Heart right ventricle (tissue), 16 donors: ENCODE results near the gene PLAU. TPM values are rescaled to one million over a fixed set of nuclear protein-coding genes. Genes with fewer than 3 reads are reported as not detected.

Experiments used
- ATAC-seq, 8 donors: fragments of 200-7000 bp; cut with Tn5 transposase; one replicate each; pipeline ENCODE4 v1.9.1; 2020; ENCODE audit warnings: mild to moderate bottlenecking in 8 of 8, moderate library complexity in 8 of 8, moderate number of reproducible peaks in 1 of 8
- DNase-seq, 2 donors: peaks; one replicate each; pipeline ENCODE4 v3.0.0-alpha.2; 2020
- H3K27ac ChIP-seq, 10 donors: fragments of 200-600 bp; sonication (generic) in 2 of 10; one replicate each; pipeline versions ENCODE4 v1.5.0 to v1.8.0; 2020 to 2022; ENCODE audit warnings: mild to moderate bottlenecking in 3 of 10
- H3K27me3 ChIP-seq, 7 donors: fragments of 200-600 bp; one replicate each; pipeline ENCODE4 v1.8.0; 2021 to 2022; ENCODE audit warnings: mild to moderate bottlenecking in 2 of 7
- H3K36me3 ChIP-seq, 9 donors: fragments of 200-600 bp; sonication (generic) in 1 of 9; one replicate each; pipeline versions ENCODE4 v1.5.0 to v1.8.0; 2020 to 2022; ENCODE audit warnings: mild to moderate bottlenecking in 2 of 9
- H3K4me1 ChIP-seq, 9 donors: fragments of 200-600 bp; sonication (generic) in 1 of 9; one replicate each; pipeline versions ENCODE4 v1.5.0 to v1.8.0; 2020 to 2022; ENCODE audit warnings: mild to moderate bottlenecking in 4 of 9
- H3K4me3 ChIP-seq, 10 donors: fragments of 200-600 bp; sonication (generic) in 2 of 10; one replicate each; pipeline versions ENCODE4 v1.5.0 to v1.8.0; 2020 to 2022; ENCODE audit warnings: mild to moderate bottlenecking in 7 of 10, moderate library complexity in 2 of 10
- H3K9me3 ChIP-seq, 11 donors: fragments of 200-600 bp in 10 of 11; sonication (generic) in 2 of 11; one replicate each; pipeline versions ENCODE4 v1.5.0 to v1.8.0; 2013 to 2022; ENCODE audit warnings: mild to moderate bottlenecking in 2 of 11, control low read depth in 1 of 11, moderate library complexity in 1 of 11
- WGBS, 2 donors: extraction: QIAGEN DNeasy Blood & Tissue Kit; methylation state at CpG; one replicate each; pipeline ENCODE4 v1.1.7; 2013; ENCODE audit warnings: inconsistent platforms in 1 of 2; 5-methylcytosine and 5-hydroxymethylcytosine counted together
- intact Hi-C, 10 donors: fragments of 100-400 bp; cut with DNase I; formaldehyde crosslinking; loops; one replicate each; pipeline versions ENCODE4 v1.11.1 to v1.14.2; 2022
- polyA plus RNA-seq, 2 donors: library from polyadenylated mRNA; stranded (reverse); fragments of 200-250 nt; gene quantifications; one replicate each; pipeline ENCODE4 v1.2.3, GENCODE V29; 2013
- total RNA-seq, 10 donors: library from RNA; stranded (reverse); fragmentation: NEBNext Ultra II Directional in 3 of 10; extraction: Animal tissue kit (Norgen Biotek cat#: 25700) in 3 of 10; gene quantifications; one replicate each; pipeline versions ENCODE4 v1.2.1 to v1.2.4, GENCODE V29; 2021 to 2023
- TF ChIP-seq, protein P1 (sequence below), 9 donors: fragments of 200-600 bp; sonication (generic) in 2 of 9; IDR thresholded peaks; one replicate each; pipeline versions ENCODE4 v1.5.0 to v1.8.0; 2021 to 2022; ENCODE audit warnings: antibody characterized with exemption in 9 of 9, mild to moderate bottlenecking in 5 of 9, moderate library complexity in 1 of 9
- donor health status: Arrhythmogenic right ventricular cardiomyopathy.
- donor health status: ischemic (EF 13 %, LVEDD 7.1; RV severe dilation, severe dysfunction).
- donor health status: healthy with polysubstance abuse.
- donor health status: DM: no; HTN: yes; CAD: no.
- donor health status: DM: no; HTN: no; CAD: no.
- donor health status: ischemic (EF 25% LVEDD 6.9; RV normal size, moderate dysfunction).
- donor health status: ischemic (EF 25% LVEDD 5.7; RV mildly dilated, moderate dysfunction).
- donor health status: healthy.
- donor health status: DM: yes; HTN: yes; CAD: no.
- donor health status: Ischemic cardiomyopathy.
- donor health status: ischemic (EF 35%, LVEDD 5.7; RV mildly dilated, moderate dysfunction).
- donor health status: nonischemic (EF 11% LVEDD 7.7; RV severe dilation, severe dysfunction).
- donor health status: DM: yes; HTN: yes; CAD: no.
- donor health status: PGD.
- donor health status: ischemic (EF 29% LVEDD 5.4; RV normal size, mild dysfunction).
- donor health status: nonischemic (EF 23%, LVEDD 6.1; RV moderate dilation, normal function).

The PLAU gene
- total and polyA plus RNA-seq, 12 donors: 4.4 to 44.3 (median 9.1) TPM

DNA sequence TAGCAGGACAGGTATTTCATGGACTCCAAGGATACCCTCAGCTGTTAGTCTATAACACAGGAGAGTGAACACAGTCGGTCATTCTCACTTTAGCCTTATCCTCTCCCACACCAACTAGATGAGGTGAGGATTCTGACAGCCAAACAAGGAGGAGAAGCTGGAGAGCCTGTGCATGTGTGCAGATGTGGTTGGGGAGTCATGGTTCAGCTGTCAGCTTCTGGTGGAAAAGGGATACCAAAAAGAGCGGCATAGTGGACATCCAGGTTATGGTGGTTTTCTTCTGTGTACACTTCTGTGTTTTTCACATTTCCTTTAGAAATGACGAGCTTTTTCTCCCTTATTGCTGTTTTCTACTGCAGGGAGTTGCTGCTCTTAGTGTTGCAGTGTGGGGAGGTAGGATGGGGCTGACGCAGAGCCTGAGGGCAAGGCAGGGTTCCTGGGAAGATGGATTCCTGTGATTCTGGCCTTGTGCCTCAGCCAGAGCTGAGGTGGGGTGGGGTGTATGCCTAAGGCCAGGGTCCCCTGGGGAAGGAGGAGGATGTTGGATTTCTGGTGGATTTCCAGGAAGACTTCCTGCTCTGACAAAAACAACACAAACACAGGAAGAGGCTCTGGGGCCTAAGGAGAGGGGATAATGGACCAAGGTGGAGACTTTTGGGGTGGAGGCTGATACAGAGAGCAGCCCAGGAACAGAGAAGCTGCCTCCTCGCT, 26.6 kb downstream of the PLAU start:
- H3K27me3 ChIP-seq: no peaks in the 10 kb centered on the region
- H3K4me1 ChIP-seq: peaks cover 19 to 66% (median 45%) of the 10 kb centered on the region in 9 donors
- H3K9me3 ChIP-seq: no peaks in the 10 kb centered on the region
- DNase-seq: peak; percentile 39 to 84
- ATAC-seq: peak; percentile 69 to 83 (median 79)
- 56 to 60% methylated on average over 5 of the region's 5 CpGs for whole genome bisulfite sequencing, 2 donors
- intact Hi-C loops: loop anchor here in 2 of 10 donors (2.0 to 5.0 kb wide), 2 partner anchors 27 to 35 kb away; partner anchors contain the start of gene PLAU (in 1 of the 2)
- H3K4me3 ChIP-seq: no peak overlapping the region
- no peaks in the 10 kb centered on the region for H3K36me3 ChIP-seq
- TF ChIP-seq, protein P1, sequence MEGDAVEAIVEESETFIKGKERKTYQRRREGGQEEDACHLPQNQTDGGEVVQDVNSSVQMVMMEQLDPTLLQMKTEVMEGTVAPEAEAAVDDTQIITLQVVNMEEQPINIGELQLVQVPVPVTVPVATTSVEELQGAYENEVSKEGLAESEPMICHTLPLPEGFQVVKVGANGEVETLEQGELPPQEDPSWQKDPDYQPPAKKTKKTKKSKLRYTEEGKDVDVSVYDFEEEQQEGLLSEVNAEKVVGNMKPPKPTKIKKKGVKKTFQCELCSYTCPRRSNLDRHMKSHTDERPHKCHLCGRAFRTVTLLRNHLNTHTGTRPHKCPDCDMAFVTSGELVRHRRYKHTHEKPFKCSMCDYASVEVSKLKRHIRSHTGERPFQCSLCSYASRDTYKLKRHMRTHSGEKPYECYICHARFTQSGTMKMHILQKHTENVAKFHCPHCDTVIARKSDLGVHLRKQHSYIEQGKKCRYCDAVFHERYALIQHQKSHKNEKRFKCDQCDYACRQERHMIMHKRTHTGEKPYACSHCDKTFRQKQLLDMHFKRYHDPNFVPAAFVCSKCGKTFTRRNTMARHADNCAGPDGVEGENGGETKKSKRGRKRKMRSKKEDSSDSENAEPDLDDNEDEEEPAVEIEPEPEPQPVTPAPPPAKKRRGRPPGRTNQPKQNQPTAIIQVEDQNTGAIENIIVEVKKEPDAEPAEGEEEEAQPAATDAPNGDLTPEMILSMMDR (IDR thresholded peaks at IDR 0.05): no peak
- peak overlapping the region; percentile 56 to 91 (median 74) for H3K27ac ChIP-seq

DNA sequence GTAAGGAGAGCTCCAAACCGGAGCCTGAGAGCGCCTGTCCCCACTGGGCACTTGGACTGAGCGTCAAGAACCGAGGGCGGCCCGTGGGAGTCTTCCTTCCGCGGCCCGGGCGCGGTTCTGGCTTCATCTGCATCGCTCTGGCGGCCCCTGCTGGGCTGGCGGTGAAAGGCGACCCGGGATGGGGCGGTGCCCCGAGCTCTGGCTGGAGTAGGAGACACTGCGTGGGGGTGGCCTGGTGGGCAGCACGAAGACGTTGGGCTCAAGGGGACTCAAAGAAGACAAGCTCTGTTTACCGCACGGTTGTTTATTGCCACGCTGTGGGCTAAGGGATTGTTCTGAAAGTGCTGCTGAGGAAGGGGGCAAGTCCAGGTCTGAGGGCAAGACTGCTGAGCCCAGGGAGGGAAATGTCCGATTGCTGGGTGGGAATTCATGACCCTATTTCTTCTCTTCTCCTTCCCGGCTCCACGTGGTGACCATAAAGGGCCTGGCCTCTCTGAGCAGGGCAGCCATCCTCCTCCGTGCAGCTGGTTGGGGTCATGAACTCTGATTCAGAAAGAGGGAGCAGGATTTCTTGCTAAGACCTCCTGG, 29.8 kb downstream of the PLAU start:
- H3K4me1 ChIP-seq: peaks cover 15 to 55% (median 36%) of the 10 kb centered on the region in 9 donors
- peak overlapping the region in 5 of 10 donors; percentile 2 to 23 (median 18) for H3K4me3 ChIP-seq
- TF ChIP-seq, protein P1 (IDR thresholded peaks at IDR 0.05): peak; percentile 83 to 99 (median 97)
- no peaks in the 10 kb centered on the region for H3K9me3 ChIP-seq
- no peaks in the 10 kb centered on the region for H3K36me3 ChIP-seq
- intact Hi-C loops: loop anchor here (1.0 to 5.0 kb wide), 4 partner anchors 33 to 54 kb away; no protein-coding TSS in a partner anchor
- peak overlapping the region; percentile 24 to 89 (median 75) for H3K27ac ChIP-seq
- DNase-seq (peak; percentile 89 to 92), ATAC-seq (peak; percentile 90 to 94 (median 94))
- 7% methylated on average over 28 of the region's 28 CpGs for WGBS, 2 donors
- H3K27me3 ChIP-seq: no peaks in the 10 kb centered on the region

DNA sequence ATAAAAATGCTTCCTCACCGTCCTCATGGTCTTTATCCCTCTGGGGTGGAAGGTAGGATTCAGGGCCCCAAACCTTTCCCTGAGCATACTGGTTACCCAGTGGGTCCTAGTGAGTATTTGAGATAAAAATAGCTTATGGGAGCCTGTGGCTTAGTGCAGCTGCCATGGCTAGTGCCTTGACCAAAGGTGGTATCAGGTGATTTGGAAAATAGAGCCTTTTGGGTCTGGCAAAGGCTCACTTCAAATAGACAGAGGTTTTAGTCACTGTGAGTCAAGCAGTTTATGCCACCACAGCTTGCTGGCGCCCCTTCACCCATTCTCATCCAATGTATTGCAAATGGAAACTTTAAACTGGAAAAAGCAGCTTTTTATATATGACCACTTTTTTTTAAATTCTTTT, 30.4 kb downstream of the PLAU start:
- H3K27ac ChIP-seq: peak overlapping the region in 9 of 10 donors; percentile 66 to 89 (median 75)
- H3K36me3 ChIP-seq: no peaks in the 10 kb centered on the region
- H3K4me1 ChIP-seq: peaks cover 13 to 49% (median 36%) of the 10 kb centered on the region in 9 donors
- no peak for ATAC-seq
- TF ChIP-seq, protein P1 (IDR thresholded peaks at IDR 0.05): no peak
- no peaks in the 10 kb centered on the region for H3K27me3 ChIP-seq
- H3K4me3 ChIP-seq: peak overlapping the region in 1 of 10 donors; percentile 19
- no peaks in the 10 kb centered on the region for H3K9me3 ChIP-seq
- intact Hi-C loops: loop anchor here in 6 of 10 donors (1.0 to 5.0 kb wide), 4 partner anchors 34 to 55 kb away; no protein-coding TSS in a partner anchor
- no peak for DNase-seq
- WGBS, 2 donors: 88 to 99% methylated on average over 2 of the region's 2 CpGs

DNA sequence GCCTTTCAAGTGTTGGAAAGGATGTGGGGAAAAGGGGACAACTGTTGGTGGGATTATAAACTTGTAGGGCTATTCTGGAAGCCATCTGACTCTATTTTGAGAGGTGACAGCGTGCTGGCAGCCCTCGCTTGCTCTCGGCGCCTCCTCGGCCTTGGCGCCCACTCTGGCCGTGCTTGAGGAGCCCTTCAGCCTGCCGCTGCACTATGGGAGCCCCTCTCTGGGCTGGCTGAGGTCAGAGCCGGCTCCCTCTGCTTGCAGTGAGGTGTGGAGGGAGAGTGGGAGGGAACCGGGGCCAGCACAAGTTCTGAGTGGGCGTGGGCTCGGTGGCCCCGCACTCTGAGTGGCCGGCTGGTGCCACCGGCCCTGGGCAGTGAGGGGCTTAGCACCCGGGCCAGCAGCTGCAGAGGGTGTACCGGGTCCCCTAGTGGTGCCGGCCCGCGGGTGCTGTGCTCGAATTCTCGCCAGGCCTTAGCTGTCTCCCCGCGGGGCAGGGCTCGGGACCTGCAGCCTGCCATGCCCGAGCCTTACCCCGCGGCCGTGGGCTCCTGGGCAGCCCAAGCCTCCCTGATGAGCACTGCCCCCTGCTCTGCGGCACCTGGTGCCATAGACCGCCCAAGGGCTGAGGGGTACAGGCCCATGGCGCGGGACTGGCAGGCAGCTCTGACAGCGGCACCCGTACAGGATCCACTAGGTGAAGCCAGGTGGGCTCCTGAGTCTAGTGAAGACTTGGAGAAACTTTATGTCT, 33.6 kb downstream of the PLAU start:
- TF ChIP-seq, protein P1 (IDR thresholded peaks at IDR 0.05): no peak
- 98% methylated on average over 35 of the region's 35 CpGs for WGBS, 2 donors
- no peak overlapping the region for H3K4me3 ChIP-seq
- H3K27ac ChIP-seq: no peak overlapping the region
- DNase-seq: no peak
- no peak for ATAC-seq
- H3K36me3 ChIP-seq: no peaks in the 10 kb centered on the region
- H3K9me3 ChIP-seq: no peaks in the 10 kb centered on the region
- intact Hi-C loops: loop anchor here in 2 of 10 donors (5.0 kb wide), 2 partner anchors 37 to 57 kb away; no protein-coding TSS in a partner anchor
- H3K4me1 ChIP-seq: peaks cover 0 to 19% (median 11%) of the 10 kb centered on the region in 9 donors
- H3K27me3 ChIP-seq: no peaks in the 10 kb centered on the region
